ENCODE results near the gene CDC14A. TPM values are rescaled to one million over a fixed set of nuclear protein-coding genes. Genes with fewer than 3 reads are reported as not detected.

Gene CDC14A
- polyA plus RNA-seq, 1 experiment: 2.8 TPM

GRCh38 chr1:100387209-100387608 is 34.9 kb downstream of the CDC14A start:
- TF ChIP-seq CTCF (IDR thresholded peaks at IDR 0.05; ENCODE audit: low read depth, low read length): no peak
- CTCF ChIA-PET: interaction anchor here (0.5 to 1.4 kb wide), 3 partner anchors 68 to 265 kb away, joined by 3 read pairs; no protein-coding TSS in a partner anchor
- Histone ChIP-seq H3K9me3 (ENCODE audit: control insufficient read depth, insufficient read depth, low read length) (no peaks in the 10 kb centered on the region), H3K4me3 (ENCODE audit: low read depth, low read length) (no peak overlapping the region), H3K27ac (ENCODE audit: low read depth, low read length) (no peak overlapping the region), H3K27me3 (ENCODE audit: control insufficient read depth, insufficient read depth, low read length) (no peaks in the 10 kb centered on the region)
- POLR2A ChIA-PET: interaction anchor here (1.0 kb wide), 1 partner anchor 86 kb away, joined by 3 read pairs; no protein-coding TSS in a partner anchor
- peak; percentile 8 for DNase-seq (ENCODE audit: low read depth, low spot score)

- TF ChIP-seq CTCF (IDR thresholded peaks at IDR 0.05; ENCODE audit: low read depth, low read length): no peak
- CTCF ChIA-PET: interaction anchor here (0.6 to 1.4 kb wide), 3 partner anchors 30 to 71 kb away, joined by 3 read pairs; no protein-coding TSS in a partner anchor
- POLR2A ChIA-PET: interaction anchor here (1.0 kb wide), 1 partner anchor 87 kb away, joined by 3 read pairs; no protein-coding TSS in a partner anchor
- DNase-seq (ENCODE audit: low read depth, low spot score): peak; percentile 18
- H3K27ac ChIP-seq (ENCODE audit: low read depth, low read length): no peak overlapping the region
- H3K9me3 ChIP-seq (ENCODE audit: control insufficient read depth, insufficient read depth, low read length): no peaks in the 10 kb centered on the region
- no peaks in the 10 kb centered on the region for H3K27me3 ChIP-seq (ENCODE audit: control insufficient read depth, insufficient read depth, low read length)
- no peak overlapping the region; the same call in 1 of the 2 replicates for H3K4me3 ChIP-seq (ENCODE audit: low read depth, low read length)
These were observed 35.5 kb downstream of the CDC14A start for GRCh38 chr1:100387657-100388350.

- Histone ChIP-seq H3K27ac (ENCODE audit: low read depth, low read length) (no peak overlapping the region), H3K27me3 (ENCODE audit: control insufficient read depth, insufficient read depth, low read length) (no peaks in the 10 kb centered on the region), H3K9me3 (ENCODE audit: control insufficient read depth, insufficient read depth, low read length) (no peaks in the 10 kb centered on the region), H3K4me3 (ENCODE audit: low read depth, low read length) (no peak overlapping the region)
- CTCF ChIA-PET: interaction anchor here (1.0 to 2.6 kb wide), 2 partner anchors 27 to 68 kb away, joined by 3 to 8 read pairs; no protein-coding TSS in a partner anchor
- no peak for DNase-seq (ENCODE audit: low read depth, low spot score)
- no peak for TF ChIP-seq CTCF (IDR thresholded peaks at IDR 0.05; ENCODE audit: low read depth, low read length)
- POLR2A ChIA-PET: no interaction called here
These were observed 38.2 kb downstream of the CDC14A start for GRCh38 chr1:100390531-100390930.

- ChIA-PET POLR2A (no interaction called here), CTCF (interaction anchor here (0.6 to 2.6 kb wide), 3 partner anchors 64 to 99 kb away, joined by 3 to 8 read pairs (median 4); no protein-coding TSS in a partner anchor)
- H3K27me3 ChIP-seq (ENCODE audit: control insufficient read depth, insufficient read depth, low read length): no peaks in the 10 kb centered on the region
These were observed 39.4 kb downstream of the CDC14A start for GRCh38 chr1:100391675-100392074.

More at GRCh38 chr1:100391675-100392074, 39.4 kb downstream of the CDC14A start:
- TF ChIP-seq CTCF (IDR thresholded peaks at IDR 0.05; ENCODE audit: low read depth, low read length): no peak
- H3K4me3 ChIP-seq (ENCODE audit: low read depth, low read length): no peak overlapping the region
- H3K27ac ChIP-seq (ENCODE audit: low read depth, low read length): no peak overlapping the region
- H3K9me3 ChIP-seq (ENCODE audit: control insufficient read depth, insufficient read depth, low read length): no peaks in the 10 kb centered on the region
- no peak for DNase-seq (ENCODE audit: low read depth, low spot score)
